Measurements from ENCODE around the gene C15orf39.

Gene C15orf39

DNA sequence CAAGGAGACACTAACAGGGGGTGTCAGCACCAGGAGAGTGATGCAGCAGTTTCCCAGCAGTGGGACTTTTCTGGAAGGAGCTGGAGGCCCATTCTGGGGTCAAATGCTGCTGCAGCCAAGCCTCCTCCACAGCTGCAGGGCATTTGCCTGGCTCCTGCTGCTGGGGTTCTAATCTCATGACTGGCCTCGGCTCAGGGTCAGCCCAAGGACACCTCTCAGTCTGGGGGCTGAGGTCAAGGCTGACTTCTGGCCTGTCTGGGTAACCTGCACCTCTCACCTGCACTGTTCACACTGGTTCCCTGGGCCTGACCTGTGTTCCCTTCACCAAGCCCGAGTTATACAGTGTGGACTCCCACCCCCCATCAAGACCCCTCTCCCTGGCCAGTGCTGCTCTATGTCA lies 10.4 kb upstream of the C15orf39 start:
- Histone ChIP-seq H3K9me3 (ENCODE audit: control insufficient read depth, insufficient read depth, low read length) (peaks cover 3% of the 10 kb centered on the region), H3K4me3 (ENCODE audit: low read depth, low read length) (no peak overlapping the region), H3K4me1 (ENCODE audit: control insufficient read depth, insufficient read depth, low read length) (peaks cover 10% of the 10 kb centered on the region), H3K36me3 (ENCODE audit: control insufficient read depth, insufficient read depth, low read length) (no peaks in the 10 kb centered on the region), H3K27me3 (ENCODE audit: control insufficient read depth, insufficient read depth, low read length) (no peaks in the 10 kb centered on the region), H3K9ac (ENCODE audit: low read depth, low read length) (no peak overlapping the region)

DNA sequence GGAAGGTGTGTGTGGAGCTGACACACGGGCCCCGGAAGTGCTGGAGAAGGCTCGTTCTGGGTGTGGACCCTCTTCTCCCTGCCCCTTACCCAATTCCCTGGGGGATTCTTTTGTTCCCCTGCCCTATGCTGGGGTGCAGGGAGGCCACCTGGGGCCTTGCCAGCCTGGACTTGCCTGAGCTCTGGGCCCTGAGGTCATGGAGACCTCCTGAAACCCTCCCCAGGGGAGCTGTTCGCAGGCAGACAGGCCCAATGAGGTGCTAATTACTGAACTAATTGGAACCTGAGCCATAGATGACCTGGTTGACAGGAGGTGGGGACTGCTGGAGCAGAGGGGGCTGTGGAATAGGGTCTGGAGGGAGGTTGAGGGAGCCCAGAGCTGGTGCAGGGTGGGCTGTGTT lies 9.4 kb upstream of the C15orf39 start:
- Histone ChIP-seq H3K9ac (ENCODE audit: low read depth, low read length) (no peak overlapping the region), H3K4me3 (ENCODE audit: low read depth, low read length) (no peak overlapping the region), H3K36me3 (ENCODE audit: control insufficient read depth, insufficient read depth, low read length) (no peaks in the 10 kb centered on the region), H3K4me1 (ENCODE audit: control insufficient read depth, insufficient read depth, low read length) (peaks cover 13% of the 10 kb centered on the region), H3K27me3 (ENCODE audit: control insufficient read depth, insufficient read depth, low read length) (no peaks in the 10 kb centered on the region), H3K9me3 (ENCODE audit: control insufficient read depth, insufficient read depth, low read length) (peaks cover 3% of the 10 kb centered on the region)

DNA sequence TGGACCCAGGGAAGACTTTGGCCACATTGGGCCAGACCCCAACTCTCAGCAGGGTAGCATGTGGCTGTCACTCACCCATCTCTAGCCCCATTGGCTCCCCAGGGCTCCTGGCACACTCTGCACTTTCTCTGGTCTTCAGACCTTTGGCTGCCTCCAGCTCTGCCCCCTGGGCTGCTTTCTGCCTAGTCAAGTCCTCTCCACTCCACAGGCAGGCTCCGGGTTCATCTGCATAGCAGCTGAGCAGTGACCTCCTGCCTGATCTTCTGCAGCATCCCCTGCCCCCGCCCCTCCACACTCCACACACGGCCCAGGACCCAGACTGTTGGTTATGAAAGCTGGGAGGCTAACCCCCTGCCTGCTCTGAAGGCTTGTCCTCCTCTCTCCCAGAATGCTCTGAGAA lies 8.4 kb upstream of the C15orf39 start:
- H3K4me1 ChIP-seq (ENCODE audit: control insufficient read depth, insufficient read depth, low read length), result peaks cover 13% of the 10 kb centered on the region
- no peaks in the 10 kb centered on the region for H3K36me3 ChIP-seq (ENCODE audit: control insufficient read depth, insufficient read depth, low read length)
- H3K9ac ChIP-seq (ENCODE audit: low read depth, low read length), result no peak overlapping the region
- H3K9me3 ChIP-seq (ENCODE audit: control insufficient read depth, insufficient read depth, low read length), result peaks cover 3% of the 10 kb centered on the region
- H3K27me3 ChIP-seq (ENCODE audit: control insufficient read depth, insufficient read depth, low read length), result no peaks in the 10 kb centered on the region
- H3K4me3 ChIP-seq (ENCODE audit: low read depth, low read length), result no peak overlapping the region

DNA sequence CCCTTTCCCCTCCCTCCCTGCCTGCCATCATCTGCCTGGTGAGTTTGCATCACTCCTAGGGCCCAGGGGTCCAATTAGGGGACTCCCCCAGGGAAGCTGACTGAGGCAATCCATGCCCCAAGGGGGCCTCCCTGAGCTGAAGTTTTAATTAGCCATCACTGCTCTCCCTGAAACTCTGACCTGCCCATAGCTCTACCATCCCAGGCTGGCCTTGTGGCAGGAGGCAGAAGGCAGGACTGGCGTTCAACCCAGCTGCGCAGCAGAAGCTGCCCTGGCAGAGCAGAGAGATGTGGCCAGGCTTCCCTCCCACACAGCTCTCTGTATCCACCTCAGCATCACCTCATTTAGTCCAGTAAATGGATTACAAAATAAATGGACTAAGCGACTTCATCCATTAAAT lies 7.7 kb upstream of the C15orf39 start:
- Histone ChIP-seq H3K4me1 (ENCODE audit: control insufficient read depth, insufficient read depth, low read length) (peaks cover 13% of the 10 kb centered on the region), H3K4me3 (ENCODE audit: low read depth, low read length) (no peak overlapping the region), H3K27me3 (ENCODE audit: control insufficient read depth, insufficient read depth, low read length) (no peaks in the 10 kb centered on the region), H3K9me3 (ENCODE audit: control insufficient read depth, insufficient read depth, low read length) (peaks cover 3% of the 10 kb centered on the region), H3K9ac (ENCODE audit: low read depth, low read length) (no peak overlapping the region), H3K36me3 (ENCODE audit: control insufficient read depth, insufficient read depth, low read length) (no peaks in the 10 kb centered on the region)

DNA sequence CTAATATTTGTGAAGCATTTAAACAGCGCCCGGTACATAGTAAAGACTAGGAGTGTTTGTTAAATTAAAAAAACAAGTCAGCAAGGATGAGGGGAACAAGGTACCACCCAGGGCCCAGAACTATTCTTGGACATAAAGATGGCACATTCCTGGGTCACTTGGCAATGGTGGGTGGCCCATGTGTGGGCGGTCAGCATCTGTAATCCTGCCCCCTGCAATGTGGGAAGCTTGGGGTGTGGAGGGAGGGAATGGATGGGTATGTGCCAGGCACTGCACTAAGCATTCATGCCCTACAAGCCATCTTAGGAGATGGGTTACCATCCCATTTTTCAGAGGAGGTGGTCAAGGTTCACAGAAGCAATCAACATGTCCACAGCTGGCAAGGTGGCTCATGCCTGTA lies 7.3 kb upstream of the C15orf39 start:
- Histone ChIP-seq H3K9ac (ENCODE audit: low read depth, low read length) (no peak overlapping the region), H3K36me3 (ENCODE audit: control insufficient read depth, insufficient read depth, low read length) (no peaks in the 10 kb centered on the region), H3K27me3 (ENCODE audit: control insufficient read depth, insufficient read depth, low read length) (no peaks in the 10 kb centered on the region), H3K4me3 (ENCODE audit: low read depth, low read length) (no peak overlapping the region), H3K9me3 (ENCODE audit: control insufficient read depth, insufficient read depth, low read length) (peaks cover 3% of the 10 kb centered on the region), H3K4me1 (ENCODE audit: control insufficient read depth, insufficient read depth, low read length) (peaks cover 13% of the 10 kb centered on the region)

DNA sequence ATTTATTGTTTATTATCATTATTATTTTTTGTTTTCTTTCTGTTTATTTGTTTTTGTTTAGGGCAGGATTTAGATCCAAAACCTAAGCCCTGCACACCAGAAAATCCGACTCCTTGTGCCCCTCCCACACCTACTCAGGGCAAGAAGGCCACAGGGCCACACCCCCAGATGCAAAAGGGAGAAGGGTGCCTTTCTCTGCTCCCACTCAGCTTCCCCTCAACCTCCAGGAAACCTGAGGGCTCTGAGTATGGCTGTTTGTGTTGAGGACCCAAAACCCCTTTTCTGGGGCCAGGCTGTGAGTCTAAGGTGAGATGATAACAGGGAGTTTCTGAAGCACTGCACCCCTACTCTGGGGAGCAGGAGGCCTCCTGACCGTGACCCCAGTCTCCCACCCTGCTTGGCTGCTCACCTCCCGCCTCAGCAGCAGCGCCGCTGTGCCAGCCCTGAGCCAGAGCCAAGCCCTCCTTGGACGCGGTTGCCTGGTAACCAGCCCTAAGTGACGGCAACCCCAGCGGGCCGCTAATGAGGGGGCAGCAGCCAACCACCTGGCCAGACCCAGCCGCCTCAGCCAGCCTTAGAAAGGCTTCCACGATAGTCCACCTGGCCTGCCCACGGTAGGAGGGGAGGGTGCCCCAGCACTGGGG lies 6.4 kb upstream of the C15orf39 start:
- H3K9ac ChIP-seq (ENCODE audit: low read depth, low read length), result no peak overlapping the region
- peak overlapping the region; percentile 22 for H3K4me3 ChIP-seq (ENCODE audit: low read depth, low read length)

DNA sequence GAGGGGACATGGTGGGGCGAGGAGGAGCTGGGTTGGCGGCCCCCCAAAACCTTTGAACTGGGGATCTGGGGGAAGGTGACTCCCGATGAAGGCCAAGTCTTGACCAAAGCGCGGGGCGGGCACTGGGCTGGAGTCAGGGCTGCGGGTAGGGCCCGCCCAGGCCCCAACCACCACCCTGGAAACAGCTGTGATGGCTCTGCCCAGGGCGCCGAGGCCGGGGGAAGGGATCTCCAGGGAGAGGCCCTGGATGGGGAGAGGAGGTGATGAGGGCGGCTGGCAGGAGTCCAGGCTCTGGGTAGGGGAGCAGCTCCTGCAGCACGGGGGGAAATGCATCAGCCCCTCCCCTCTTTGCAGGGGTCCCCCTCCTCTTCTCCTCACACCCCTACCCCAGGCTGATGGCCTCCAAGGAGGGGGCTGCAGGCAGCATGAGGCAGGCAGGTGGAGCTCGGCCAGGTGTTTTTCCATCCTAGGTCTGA lies 5.9 kb upstream of the C15orf39 start:
- H3K27me3 ChIP-seq (ENCODE audit: control insufficient read depth, insufficient read depth, low read length), result no peaks in the 10 kb centered on the region
- no peak overlapping the region for H3K9ac ChIP-seq (ENCODE audit: low read depth, low read length)
- peak overlapping the region; percentile 22 for H3K4me3 ChIP-seq (ENCODE audit: low read depth, low read length)

More for the DNA sequence above, 6.4 kb upstream of the C15orf39 start:
- Histone ChIP-seq H3K4me1 (ENCODE audit: control insufficient read depth, insufficient read depth, low read length) (peaks cover 16% of the 10 kb centered on the region), H3K36me3 (ENCODE audit: control insufficient read depth, insufficient read depth, low read length) (no peaks in the 10 kb centered on the region), H3K27me3 (ENCODE audit: control insufficient read depth, insufficient read depth, low read length) (no peaks in the 10 kb centered on the region), H3K9me3 (ENCODE audit: control insufficient read depth, insufficient read depth, low read length) (peaks cover 3% of the 10 kb centered on the region)

DNA sequence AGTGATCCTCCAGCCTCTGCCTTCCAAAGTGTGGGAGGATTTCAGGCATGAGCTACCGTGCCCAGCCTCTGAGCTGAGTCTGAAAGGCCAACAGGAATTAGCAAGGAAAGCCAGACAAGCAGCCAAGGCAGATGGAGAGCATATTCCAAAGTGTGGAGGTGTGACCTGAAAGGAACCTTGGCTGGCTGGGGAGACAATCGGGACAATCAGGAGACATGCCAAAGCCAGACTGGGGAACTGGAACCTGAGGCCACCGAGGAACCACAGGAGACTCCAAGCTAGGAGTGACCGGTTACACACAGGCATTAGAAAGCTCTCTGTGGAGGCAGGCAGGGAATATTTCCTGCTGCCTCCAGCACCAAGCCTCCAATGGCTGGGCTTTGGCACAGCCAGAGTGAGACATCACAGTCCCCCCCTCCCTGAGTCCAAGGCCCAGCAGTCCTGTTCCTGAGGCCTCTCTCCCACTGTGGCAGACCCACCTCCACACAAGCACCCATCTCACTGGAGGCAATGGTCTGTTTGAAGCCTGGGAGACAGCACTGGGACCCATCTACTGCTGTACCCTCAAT lies 4.5 kb upstream of the C15orf39 start:
- Histone ChIP-seq H3K27me3 (ENCODE audit: control insufficient read depth, insufficient read depth, low read length) (no peaks in the 10 kb centered on the region), H3K36me3 (ENCODE audit: control insufficient read depth, insufficient read depth, low read length) (no peaks in the 10 kb centered on the region), H3K4me3 (ENCODE audit: low read depth, low read length) (no peak overlapping the region), H3K9me3 (ENCODE audit: control insufficient read depth, insufficient read depth, low read length) (no peaks in the 10 kb centered on the region), H3K9ac (ENCODE audit: low read depth, low read length) (no peak overlapping the region), H3K4me1 (ENCODE audit: control insufficient read depth, insufficient read depth, low read length) (peaks cover 16% of the 10 kb centered on the region)

More for the DNA sequence above, 5.9 kb upstream of the C15orf39 start:
- Histone ChIP-seq H3K9me3 (ENCODE audit: control insufficient read depth, insufficient read depth, low read length) (peaks cover 3% of the 10 kb centered on the region), H3K36me3 (ENCODE audit: control insufficient read depth, insufficient read depth, low read length) (no peaks in the 10 kb centered on the region), H3K4me1 (ENCODE audit: control insufficient read depth, insufficient read depth, low read length) (peaks cover 16% of the 10 kb centered on the region)

DNA sequence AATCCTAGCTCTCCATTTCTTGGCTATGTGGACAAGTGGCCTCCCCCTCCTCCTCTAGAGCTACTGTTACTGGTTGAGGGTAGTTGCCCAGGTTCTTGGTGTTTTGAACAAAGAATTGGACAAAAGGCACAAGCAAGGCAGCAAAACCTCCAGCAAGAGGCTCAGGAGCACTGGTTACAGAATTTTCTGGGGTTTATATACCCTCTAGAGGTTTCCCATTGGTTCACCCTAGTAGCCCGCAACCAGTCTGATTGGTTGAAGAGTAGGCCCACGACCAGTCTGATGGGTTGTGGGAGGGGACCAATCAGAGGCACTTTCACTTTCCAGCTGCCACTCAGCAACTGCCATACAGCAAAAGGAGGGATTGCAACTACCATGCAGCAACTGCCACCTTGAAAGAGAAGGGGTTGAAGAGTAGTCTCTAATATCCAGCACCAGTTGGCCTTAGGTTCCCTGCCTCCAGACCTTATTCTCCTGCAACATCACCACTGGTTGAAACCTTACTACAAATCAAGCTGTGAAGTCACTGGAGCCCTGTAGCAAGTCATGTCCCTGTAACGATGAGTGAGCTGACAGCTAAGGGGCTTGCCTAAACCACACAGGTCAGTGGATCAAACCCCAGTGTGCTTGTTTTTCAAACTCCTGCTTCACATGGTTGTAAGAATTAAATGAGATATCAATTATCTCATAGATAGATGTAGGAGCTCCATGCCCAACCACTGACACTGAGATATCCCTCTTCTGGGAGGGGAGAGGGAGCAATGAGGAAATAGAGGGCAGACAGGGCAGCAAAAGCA lies 2.9 kb upstream of the C15orf39 start:
- Histone ChIP-seq H3K4me3 (ENCODE audit: low read depth, low read length) (peak overlapping the region; percentile 20), H3K9me3 (ENCODE audit: control insufficient read depth, insufficient read depth, low read length) (no peaks in the 10 kb centered on the region), H3K36me3 (ENCODE audit: control insufficient read depth, insufficient read depth, low read length) (no peaks in the 10 kb centered on the region), H3K4me1 (ENCODE audit: control insufficient read depth, insufficient read depth, low read length) (peaks cover 13% of the 10 kb centered on the region), H3K27me3 (ENCODE audit: control insufficient read depth, insufficient read depth, low read length) (no peaks in the 10 kb centered on the region), H3K9ac (ENCODE audit: low read depth, low read length) (peak overlapping the region; percentile 26)

DNA sequence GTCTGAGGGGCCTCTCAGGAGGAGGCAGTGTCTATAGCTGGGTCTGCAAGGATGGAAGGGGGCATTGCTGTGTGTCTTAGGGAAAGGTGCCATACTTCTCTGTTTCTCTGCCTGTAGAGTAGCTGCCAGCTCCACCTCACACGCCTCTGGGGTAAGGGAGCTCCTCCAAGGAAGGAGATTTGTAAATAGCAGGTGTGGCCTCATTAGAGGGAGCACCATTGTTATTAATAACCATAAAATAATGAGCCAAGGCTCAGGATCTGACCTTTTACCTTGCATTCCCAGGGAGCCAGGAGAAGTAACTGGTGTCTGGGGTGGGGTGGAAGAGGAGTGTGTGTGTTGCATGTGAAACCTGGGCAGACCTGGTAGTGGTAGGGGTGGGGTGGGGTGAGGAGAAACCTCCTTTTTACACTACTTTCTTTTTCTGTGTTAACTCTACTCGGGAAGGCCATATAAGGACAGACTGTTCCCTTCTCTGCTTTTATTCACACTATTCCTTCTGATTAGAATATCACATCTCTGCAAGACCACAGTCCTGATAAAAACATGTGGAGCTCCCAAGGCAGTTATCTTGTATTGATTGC lies 2.2 kb upstream of the C15orf39 start:
- Histone ChIP-seq H3K4me1 (ENCODE audit: control insufficient read depth, insufficient read depth, low read length) (peaks cover 17% of the 10 kb centered on the region), H3K27me3 (ENCODE audit: control insufficient read depth, insufficient read depth, low read length) (no peaks in the 10 kb centered on the region), H3K9me3 (ENCODE audit: control insufficient read depth, insufficient read depth, low read length) (no peaks in the 10 kb centered on the region), H3K9ac (ENCODE audit: low read depth, low read length) (peak overlapping the region; percentile 26), H3K36me3 (ENCODE audit: control insufficient read depth, insufficient read depth, low read length) (no peaks in the 10 kb centered on the region), H3K4me3 (ENCODE audit: low read depth, low read length) (peak overlapping the region; percentile 8)

DNA sequence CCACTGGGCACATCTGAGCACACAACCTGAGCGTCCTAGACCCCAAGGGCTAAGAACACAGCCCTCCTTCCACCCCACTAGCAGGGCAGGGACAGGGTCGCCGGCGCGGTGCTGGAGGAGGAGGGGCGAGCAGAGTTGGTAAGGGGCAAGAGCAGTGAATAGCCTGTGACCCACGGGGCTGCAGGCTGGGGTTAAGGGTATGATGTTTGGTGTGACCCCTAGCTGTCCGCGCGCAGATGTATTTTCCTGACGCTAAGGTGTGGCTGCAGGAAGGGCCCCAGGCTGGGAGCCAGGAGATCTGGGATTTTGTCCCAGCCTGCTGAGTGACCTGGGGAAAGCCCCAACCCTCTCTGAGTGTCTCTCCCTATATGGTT lies 1.3 kb upstream of the C15orf39 start:
- Histone ChIP-seq H3K36me3 (ENCODE audit: control insufficient read depth, insufficient read depth, low read length) (no peaks in the 10 kb centered on the region), H3K4me1 (ENCODE audit: control insufficient read depth, insufficient read depth, low read length) (peaks cover 16% of the 10 kb centered on the region), H3K9ac (ENCODE audit: low read depth, low read length) (peak overlapping the region; percentile 60), H3K9me3 (ENCODE audit: control insufficient read depth, insufficient read depth, low read length) (no peaks in the 10 kb centered on the region), H3K27me3 (ENCODE audit: control insufficient read depth, insufficient read depth, low read length) (no peaks in the 10 kb centered on the region), H3K4me3 (ENCODE audit: low read depth, low read length) (peak overlapping the region; percentile 89)

All from iPS-15b (cell line).